Transverse colon (tissue), 4 donors: Measurements from ENCODE around the gene SCD5.

Experiments used
- CTCF ChIP-seq, 5 experiments: fragments of 200-600 bp in 3 of 5; fragments of 450-650 bp in 2 of 5; sonication (generic) in 3 of 5; IDR thresholded peaks; 1 replicate in 2 of 5; 2 replicates in 3 of 5; pipeline ENCODE4 v1.5.1; 2016 to 2017; ENCODE audit warnings: antibody characterized with exemption in 5 of 5, inconsistent platforms in 3 of 5, mild to moderate bottlenecking in 2 of 5, moderate library complexity in 1 of 5
- POLR2A ChIP-seq: fragments of 450-650 bp; IDR thresholded peaks from one replicate; pipeline ENCODE4 v1.6.1; 2016; ENCODE audit warnings: antibody characterized with exemption, mild to moderate bottlenecking, moderate library complexity
- POLR2AphosphoS5 ChIP-seq, 3 donors: sonication (generic); formaldehyde crosslinking; IDR thresholded peaks; one replicate each; pipeline ENCODE4 v1.6.1; 2016; ENCODE audit warnings: antibody characterized with exemption in 3 of 3

- TF ChIP-seq POLR2A (no peak), CTCF (IDR thresholded peaks at IDR 0.05) (no peak), POLR2AphosphoS5 (IDR thresholded peaks at IDR 0.05) (no peak)
These were observed 12.8 kb downstream of the SCD5 start for GRCh38 chr4:82785611-82786400.
